HL-60 (cell line): ENCODE results near the gene CHDH.

ENCODE experiments used
- GABPA ChIP-seq: IDR thresholded peaks from 2 replicates; pipeline ENCODE4 v1.6.1; 2012; ENCODE audit warnings: low read depth
- POLR2AphosphoS5 ChIP-seq: IDR thresholded peaks from 2 replicates; pipeline ENCODE4 v1.6.1; 2012; ENCODE audit warnings: low read depth
- SPI1 ChIP-seq: IDR thresholded peaks from 2 replicates; pipeline ENCODE4 v1.6.1; 2012; ENCODE audit warnings: low read depth, mild to moderate bottlenecking, borderline replicate concordance
- TF ChIP-seq, protein P1 (sequence below): IDR thresholded peaks from one replicate; pipeline ENCODE4 v1.5.1; 2011; ENCODE audit warnings: low read length, control low read depth, inconsistent platforms; ENCODE audit not compliant: insufficient read depth
- TF ChIP-seq, protein P2 (sequence below): IDR thresholded peaks from 2 replicates; pipeline ENCODE4 v1.6.1; 2012; ENCODE audit warnings: low read depth; ENCODE audit not compliant: insufficient replicate concordance

DNA sequence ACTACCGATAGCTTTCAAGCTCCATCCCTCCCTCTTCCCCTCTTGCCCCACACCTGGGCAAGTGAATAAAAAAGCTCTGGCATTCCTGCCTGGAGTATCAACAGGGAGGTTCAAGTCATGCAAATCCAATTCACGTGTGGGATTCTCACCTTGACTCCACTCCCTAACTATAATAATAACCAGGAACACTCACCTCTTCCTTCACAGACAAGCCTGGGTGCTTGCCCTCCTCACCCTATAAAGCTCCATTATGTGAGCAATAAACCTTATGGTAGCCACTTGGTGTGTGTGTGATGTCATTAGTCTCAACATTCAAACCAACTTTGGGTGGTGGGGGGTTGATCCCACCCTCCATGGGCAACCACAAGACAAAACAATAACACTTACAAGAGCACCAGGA lies 16.6 kb downstream of the CHDH start:
- TF ChIP-seq, protein P1, sequence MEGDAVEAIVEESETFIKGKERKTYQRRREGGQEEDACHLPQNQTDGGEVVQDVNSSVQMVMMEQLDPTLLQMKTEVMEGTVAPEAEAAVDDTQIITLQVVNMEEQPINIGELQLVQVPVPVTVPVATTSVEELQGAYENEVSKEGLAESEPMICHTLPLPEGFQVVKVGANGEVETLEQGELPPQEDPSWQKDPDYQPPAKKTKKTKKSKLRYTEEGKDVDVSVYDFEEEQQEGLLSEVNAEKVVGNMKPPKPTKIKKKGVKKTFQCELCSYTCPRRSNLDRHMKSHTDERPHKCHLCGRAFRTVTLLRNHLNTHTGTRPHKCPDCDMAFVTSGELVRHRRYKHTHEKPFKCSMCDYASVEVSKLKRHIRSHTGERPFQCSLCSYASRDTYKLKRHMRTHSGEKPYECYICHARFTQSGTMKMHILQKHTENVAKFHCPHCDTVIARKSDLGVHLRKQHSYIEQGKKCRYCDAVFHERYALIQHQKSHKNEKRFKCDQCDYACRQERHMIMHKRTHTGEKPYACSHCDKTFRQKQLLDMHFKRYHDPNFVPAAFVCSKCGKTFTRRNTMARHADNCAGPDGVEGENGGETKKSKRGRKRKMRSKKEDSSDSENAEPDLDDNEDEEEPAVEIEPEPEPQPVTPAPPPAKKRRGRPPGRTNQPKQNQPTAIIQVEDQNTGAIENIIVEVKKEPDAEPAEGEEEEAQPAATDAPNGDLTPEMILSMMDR: no peak
- TF ChIP-seq, protein P2, sequence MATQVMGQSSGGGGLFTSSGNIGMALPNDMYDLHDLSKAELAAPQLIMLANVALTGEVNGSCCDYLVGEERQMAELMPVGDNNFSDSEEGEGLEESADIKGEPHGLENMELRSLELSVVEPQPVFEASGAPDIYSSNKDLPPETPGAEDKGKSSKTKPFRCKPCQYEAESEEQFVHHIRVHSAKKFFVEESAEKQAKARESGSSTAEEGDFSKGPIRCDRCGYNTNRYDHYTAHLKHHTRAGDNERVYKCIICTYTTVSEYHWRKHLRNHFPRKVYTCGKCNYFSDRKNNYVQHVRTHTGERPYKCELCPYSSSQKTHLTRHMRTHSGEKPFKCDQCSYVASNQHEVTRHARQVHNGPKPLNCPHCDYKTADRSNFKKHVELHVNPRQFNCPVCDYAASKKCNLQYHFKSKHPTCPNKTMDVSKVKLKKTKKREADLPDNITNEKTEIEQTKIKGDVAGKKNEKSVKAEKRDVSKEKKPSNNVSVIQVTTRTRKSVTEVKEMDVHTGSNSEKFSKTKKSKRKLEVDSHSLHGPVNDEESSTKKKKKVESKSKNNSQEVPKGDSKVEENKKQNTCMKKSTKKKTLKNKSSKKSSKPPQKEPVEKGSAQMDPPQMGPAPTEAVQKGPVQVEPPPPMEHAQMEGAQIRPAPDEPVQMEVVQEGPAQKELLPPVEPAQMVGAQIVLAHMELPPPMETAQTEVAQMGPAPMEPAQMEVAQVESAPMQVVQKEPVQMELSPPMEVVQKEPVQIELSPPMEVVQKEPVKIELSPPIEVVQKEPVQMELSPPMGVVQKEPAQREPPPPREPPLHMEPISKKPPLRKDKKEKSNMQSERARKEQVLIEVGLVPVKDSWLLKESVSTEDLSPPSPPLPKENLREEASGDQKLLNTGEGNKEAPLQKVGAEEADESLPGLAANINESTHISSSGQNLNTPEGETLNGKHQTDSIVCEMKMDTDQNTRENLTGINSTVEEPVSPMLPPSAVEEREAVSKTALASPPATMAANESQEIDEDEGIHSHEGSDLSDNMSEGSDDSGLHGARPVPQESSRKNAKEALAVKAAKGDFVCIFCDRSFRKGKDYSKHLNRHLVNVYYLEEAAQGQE: no peak
- no peak for TF ChIP-seq GABPA
- no peak for TF ChIP-seq POLR2AphosphoS5
- TF ChIP-seq SPI1: no peak
